ENCODE results near the gene BACE1.
"Not testable (repeated sequence)": the region's sequence is repeated elsewhere in the genome, so short reads cannot be mapped to it uniquely, and the experiment has no call there.

BACE1 gene

GRCh38 chr11:117316197-117316961, at the start of gene BACE1:
TSS of gene BACE1 (minus strand) at chr11:117316256. CDS start at chr11:117315795, 461 bp downstream.
- no peak for DNase-seq

DNA sequence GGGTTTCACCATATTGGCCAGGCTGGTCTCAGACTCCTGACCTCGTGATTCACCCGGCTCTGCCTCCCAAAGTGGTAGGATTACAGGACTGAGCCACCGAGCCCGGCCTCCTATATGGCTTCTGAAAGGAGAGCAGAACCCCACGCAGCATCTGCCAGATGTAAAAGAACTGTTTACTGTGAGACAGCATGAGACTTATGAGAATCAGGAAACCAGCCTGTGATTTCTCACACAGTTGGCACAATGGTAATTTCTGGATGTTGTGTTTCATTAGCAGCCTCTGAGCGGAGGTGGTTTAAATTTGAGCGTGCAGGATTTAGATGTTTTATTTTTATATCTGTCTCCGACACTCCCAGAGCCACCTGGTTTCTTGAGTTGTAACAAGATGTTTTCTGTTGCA, 45.4 kb upstream of the BACE1 start:
- DNase-seq, result no peak

DNA sequence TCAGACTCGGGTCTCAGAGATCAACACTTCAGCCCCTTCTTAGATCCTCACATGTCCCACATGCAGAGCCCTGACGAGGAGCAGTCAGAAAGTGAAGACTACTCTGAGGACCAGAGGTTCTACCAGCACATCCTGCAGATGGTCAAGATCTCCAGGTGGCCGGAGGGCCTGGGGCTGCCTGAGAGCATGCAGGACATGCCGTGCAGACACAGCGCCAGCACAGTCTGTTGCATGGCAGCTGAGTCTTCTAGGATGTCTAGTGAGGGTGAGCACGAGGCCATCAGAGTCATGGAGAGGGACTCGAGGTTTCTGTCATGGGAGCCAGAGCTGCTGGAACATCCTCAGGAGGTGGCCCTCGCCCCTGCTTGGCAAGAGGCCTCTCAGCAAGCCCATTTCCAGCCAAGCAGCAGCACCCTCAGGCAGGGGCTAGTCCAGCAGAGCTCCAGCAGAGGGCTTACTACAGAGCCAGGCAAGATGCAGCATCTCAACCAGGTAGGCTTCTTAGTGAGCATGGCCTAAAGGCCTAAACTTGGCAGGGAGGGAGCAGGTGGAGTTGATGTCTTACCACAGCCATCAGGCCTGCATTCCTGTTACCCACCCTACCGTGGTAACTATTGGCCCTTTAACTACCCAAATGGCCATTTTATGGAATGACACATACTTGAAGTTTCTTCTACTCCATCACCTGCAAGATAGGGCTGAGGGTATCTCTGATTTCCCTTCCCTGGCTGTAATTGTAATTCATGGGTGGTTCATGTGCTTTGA, 40.3 kb upstream of the BACE1 start:
- DNase-seq, result no peak

DNA sequence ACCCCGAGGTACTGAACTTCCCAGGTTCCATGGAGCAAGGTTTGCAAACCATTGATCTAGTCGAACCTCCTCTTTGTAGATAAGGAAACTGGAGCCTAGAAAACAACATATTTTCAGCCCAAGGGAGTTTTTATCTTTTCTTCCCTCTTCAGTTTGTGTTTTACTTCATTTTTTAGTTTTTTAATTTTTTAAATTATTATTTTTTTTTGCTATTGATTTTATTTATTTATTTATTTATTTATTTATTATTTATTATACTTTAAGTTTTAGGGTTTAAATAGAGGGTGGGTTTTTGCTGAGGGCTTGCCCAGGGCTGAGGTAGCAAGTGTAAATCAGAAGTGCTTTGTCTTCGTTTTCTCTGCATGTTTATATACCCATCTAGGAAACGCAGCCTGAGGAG, 38.5 kb upstream of the BACE1 start:
- DNase-seq, result no peak

DNA sequence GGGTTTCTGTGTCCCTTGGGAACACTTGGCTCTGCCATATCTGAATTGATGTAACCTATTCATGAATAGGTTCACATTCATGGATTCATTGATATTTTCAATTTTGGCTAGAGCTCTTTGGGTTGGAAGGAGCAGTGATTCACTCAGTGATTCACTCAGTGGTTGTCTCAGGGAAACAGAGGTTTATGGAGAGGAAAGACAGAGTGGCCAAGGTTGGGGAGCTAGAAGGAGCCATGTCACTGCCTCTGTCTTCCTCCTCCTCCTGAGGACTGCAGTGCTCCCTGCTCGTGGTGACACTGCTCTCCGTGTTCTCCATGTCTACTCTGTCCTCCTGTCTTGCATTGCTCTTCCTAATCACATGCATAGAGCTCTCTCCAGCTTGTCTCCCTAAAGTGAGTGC, 29.0 kb upstream of the BACE1 start:
- no peak for DNase-seq

DNA sequence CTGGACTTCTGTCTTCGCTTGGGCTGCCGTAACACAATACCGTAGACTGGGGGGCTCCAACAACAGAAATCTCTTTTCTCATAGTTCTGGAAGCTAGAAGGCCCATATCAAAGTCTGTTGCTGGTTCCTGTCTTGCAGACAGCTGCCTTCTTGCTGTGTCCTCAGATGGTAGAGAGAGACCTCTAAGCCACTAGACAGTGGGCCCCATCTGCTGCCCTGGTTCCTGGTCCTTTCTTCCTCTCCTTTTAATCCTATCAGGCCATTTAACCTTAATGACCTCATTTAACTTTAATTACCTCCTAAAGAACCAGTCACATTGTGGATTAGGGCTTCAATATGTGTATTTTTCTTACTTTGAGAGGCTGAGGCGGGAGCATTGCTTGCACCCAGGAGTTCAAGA, 21.0 kb upstream of the BACE1 start:
- no peak for DNase-seq

DNA sequence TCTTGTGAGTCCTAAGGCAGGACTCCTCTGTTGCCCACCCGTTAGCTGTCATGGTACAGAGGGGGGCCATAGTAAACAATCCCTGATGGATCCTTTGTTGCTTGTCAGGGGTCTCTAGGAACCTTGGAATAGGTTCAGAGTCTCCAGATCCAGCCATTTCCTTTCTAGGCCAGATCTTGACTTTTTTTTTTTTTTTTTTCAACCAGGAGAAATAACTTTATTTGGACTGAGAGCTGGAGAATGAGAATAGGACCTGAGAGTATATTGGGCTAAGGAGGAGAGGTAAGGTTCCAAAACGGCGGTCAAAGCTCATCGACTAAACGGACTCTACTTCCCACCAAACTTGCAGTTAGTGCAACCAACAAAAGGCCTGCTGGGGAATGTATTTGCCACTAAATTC, 19.3 kb upstream of the BACE1 start:
- no peak for DNase-seq

DNA sequence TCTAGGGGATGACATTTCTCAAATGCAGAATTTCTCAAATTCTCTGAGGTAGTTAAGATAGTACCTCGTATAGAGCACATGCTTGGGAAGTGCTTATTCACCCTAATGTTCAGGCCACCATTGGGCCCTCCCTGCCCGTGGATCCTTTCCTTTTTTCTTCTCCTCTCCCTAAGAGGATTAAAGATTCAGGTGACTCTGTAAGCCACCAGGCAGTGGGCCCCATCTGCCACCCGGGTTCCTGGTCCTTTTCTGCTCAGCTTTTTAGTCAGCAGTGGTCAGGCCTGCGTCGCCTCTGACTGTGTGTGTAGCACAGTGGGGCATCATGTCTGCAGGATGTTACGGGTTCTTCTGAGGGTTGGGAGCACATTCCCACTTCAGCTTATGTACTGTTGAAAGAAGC, 18.8 kb upstream of the BACE1 start:
- DNase-seq, result no peak

DNA sequence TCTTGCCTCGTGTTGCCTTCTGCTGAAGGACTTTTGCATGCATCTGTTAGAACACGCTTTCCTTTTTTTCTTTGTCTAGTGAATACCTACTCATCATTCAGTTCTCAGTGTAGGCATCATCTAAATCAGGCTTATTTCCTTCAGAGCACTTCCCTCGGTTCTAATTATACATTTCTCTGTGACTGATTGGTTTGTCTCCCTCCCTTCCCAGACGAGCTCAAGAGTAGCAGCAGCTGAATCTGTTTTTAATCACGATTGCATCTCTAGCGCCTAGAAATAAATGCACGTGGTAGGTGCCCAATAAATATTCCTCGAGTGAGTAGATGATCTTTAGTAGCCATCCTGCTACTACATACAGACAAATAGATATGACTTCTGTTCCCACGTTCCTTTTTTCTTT, 17.9 kb upstream of the BACE1 start:
- DNase-seq, result no peak

DNA sequence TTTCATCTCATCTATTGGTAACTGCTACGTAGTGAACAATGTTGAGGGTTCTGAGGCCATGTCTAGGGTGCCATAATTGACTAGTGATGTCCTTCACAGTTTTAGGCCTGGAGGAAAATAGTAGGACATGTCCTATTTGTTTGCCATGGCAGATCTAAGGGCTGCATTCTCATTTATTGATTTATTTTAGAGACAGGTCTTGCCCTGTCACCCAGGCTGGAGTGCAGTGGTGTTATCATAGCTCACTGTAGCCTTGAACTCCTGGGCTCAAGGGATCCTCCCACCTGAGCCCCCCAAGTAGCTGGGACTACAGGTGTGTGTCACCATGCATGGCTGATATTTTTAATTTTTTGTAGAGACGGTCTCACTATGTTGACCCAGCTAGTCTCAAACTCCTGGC, 16.8 kb upstream of the BACE1 start:
- no peak for DNase-seq

- no peak for DNase-seq
These were observed 12.4 kb upstream of the BACE1 start for GRCh38 chr11:117328375-117329010.

GRCh38 chr11:117327567-117328374, 11.7 kb upstream of the BACE1 start, which contains the start of gene CEP164:
TSS of gene CEP164 (plus strand) at chr11:117327854. CDS start at chr11:117338587, 10,733 bp downstream.
- DNase-seq, result peak; percentile 94

DNA sequence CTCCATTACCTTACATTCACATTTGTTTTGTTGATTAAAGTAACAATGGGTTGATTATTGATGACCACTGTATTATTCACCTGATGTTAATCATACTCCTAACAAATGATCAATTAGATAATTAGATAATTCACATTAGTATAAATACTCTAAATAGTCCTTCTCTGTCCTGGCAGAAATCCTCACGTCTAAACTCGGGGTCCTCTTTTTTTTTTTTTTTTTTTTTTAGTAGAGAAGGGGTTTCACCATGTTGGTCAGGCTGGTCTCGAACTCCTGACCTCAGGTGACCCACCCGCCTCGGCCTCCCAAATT, 11.2 kb upstream of the BACE1 start:
- DNase-seq, result not testable (repeated sequence)

DNA sequence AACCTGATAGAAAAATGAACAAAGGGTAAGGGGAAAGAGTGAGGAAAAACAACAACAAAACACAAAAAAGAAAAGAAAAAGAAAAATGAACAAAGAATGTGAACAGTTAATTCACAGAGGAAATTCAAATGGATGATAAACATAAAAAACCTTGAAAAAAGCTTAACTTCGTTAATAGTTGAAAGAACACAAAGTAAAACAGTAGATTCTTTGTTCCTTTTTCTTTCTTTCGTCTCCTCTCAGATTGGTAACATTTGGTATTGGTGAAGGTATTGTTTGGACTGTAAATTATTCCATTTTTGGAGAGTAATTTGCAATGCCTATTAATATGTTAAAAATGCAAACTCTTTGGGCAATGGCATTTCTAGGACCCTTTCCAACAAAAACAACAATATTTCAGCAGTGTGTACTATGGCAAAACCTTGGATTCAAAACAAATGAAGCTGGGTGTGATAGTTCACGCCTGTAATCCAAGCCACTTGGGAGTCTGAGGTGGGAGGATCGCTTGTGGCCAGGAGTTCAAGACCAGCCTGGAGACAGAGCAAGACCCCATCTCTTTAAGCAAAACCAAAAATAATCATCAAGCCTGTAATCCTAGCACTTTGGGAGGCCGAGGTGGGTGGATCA, 3.3 kb upstream of the BACE1 start:
- no peak for DNase-seq

DNA sequence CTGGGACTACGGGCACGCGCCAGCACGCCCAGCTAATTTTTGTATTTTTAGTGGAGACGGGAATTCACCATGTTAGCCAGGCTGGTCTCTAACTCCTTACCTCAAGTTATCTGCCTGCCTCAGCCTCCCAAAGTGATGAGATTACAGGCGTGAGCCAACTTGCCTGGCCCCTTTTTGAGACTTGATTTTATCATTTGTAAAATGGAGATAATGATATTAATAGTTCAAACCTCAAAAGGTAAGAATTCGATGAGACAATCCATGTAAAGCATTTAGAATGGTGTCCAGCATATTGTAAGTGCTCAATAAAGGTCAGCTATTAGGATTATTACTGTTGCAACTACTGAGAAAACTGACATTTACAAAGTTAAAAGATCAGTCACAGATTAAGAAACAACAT, 2.7 kb upstream of the BACE1 start:
- DNase-seq, result no peak

DNA sequence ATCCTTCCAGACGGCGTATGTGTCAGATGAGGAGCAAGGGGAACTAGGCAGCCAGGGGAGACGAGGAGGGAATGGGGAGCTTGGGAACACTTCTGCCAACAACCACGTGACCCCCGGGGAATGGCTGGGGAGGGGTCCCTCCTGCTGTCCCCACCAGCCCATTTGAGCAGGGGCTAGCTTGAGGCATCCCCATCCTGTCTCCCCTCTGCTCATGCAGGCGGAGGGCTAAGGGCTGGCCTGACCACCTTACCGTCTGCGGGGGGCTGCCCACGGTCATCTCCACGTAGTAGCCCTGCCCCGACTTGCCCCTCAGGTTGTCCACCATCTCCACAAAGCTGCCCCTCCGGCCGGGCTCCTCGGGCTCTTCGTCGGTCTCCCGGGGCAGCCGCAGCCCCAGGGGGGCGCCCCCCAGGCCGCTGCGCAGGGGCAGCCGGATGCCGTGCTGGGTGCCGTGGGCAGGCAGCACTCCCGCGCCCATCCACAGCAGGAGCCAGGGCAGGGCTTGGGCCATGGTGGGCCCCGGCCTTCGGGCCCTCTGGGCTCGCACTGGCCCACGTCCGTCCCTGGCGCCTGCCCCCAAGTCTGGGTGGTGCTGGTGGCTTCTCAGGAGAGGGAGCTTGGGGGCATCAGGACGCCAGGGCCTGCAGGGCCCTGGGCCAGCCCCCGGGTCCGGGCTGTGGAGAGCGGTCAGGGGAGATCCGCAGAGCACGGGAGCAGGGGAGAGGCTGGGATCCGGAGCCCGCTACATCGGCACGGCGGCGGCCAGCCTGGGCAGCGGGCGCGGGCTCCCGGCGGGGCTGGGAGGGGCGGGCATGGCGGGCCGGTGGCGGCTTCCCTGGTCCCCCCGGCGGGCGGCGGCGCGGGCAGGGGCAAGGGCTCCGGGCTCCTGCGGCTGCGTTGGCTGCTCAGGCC, 515 bp downstream of the BACE1 start:
- peak; percentile 39 for DNase-seq

GRCh38 chr11:117314840-117315239, 1.2 kb downstream of the BACE1 start:
- no peak for DNase-seq

- DNase-seq, result no peak
These were observed 2.0 kb downstream of the BACE1 start for GRCh38 chr11:117313828-117314768.

DNA sequence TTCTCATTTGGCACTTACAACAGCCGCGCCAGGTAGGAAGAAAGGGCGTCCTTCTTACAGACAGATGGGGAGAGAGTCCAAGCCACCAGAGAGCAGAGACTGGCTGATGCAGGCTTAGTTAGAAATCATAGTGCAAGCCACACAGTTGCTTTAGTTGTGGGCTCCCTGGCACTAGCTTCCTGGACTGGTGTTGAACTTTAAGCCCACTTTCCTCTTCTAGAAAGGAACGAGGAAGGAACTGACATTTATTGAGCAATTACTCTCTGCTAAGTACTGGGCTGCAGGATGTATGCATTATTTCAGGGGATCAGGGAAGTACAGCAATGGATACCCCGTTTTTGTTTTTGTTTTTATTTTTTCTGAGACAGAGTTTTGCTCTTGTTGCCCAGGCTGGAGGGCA, 3.0 kb downstream of the BACE1 start:
- DNase-seq, result no peak

GRCh38 chr11:117309310-117309709, 6.7 kb downstream of the BACE1 start:
- no peak for DNase-seq
